K562 (cell line): ENCODE measurements around the gene TLR3. TPM values are rescaled to one million over a fixed set of nuclear protein-coding genes. Genes with fewer than 3 reads are reported as not detected.

Experiments used
- ATAC-seq: fragments of 200-7000 bp; cut with Tn5 transposase; 3 replicates; pipeline ENCODE4 v1.9.1; 2020; ENCODE audit warnings: moderate library complexity
- BruUV-seq: library from RNA; stranded (reverse); fragments of 400-500 nt; replicated peaks from 2 replicates; lab custom pipeline; 2021; lab: Mats Ljungman, UMichigan
- CTCF ChIA-PET: fragments of 300-600 bp; formaldehyde crosslinking; extraction: SDS; loops from one replicate; lab custom pipeline; 2021; ENCODE audit warnings: low intra/inter-chr PET ratio; lab: Yijun Ruan, JAX
- POLR2A ChIA-PET: fragments of 300-600, 350-650 bp; sonication (Branson Sonifier 250); formaldehyde crosslinking; extraction: SDS; loops from one replicate; lab custom pipeline; 2021; ENCODE audit warnings: antibody characterized with exemption, inconsistent platforms; lab: Yijun Ruan, JAX
- DNase-seq, 4 experiments: peaks; one replicate each; pipeline versions ENCODE4 v3.0.0 to v3.0.0-alpha.2; 2011 to 2018; ENCODE audit warnings: low spot score in 3 of 4, mixed read lengths in 3 of 4; ENCODE audit errors: extremely low read depth in 1 of 4
- FAIRE-seq: peaks from 2 replicates; lab custom pipeline; 2011; peaks lifted over from hg19 to GRCh38; lab: Jason Lieb, UNC
- H2AFZ ChIP-seq: 2 replicates; pipeline ENCODE4 v1.6.0; 2011; ENCODE audit warnings: low read depth, low read length, control low read depth, inconsistent platforms
- H3K27ac ChIP-seq: fragments of 200-600 bp; 3 replicates; pipeline ENCODE4 v1.8.0; 2011; ENCODE audit warnings: low read depth, mild to moderate bottlenecking, control low read depth, inconsistent platforms, low read length, moderate library complexity, mixed read lengths; ENCODE audit errors: extremely low read depth
- H3K27me3 ChIP-seq, 2 experiments: fragments of 300-600 bp in 1 of 2; 2 replicates in 1 of 2; 3 replicates in 1 of 2; pipeline versions ENCODE4 v1.6.0 to v1.8.0; 2011; ENCODE audit warnings: inconsistent platforms in 2 of 2, low read length in 2 of 2, mild to moderate bottlenecking in 1 of 2, mixed read lengths in 1 of 2, moderate library complexity in 1 of 2; ENCODE audit not compliant: control insufficient read depth in 2 of 2, insufficient read depth in 2 of 2
- H3K36me3 ChIP-seq: fragments of 300-600 bp; 3 replicates; pipeline ENCODE4 v1.8.0; 2011; ENCODE audit warnings: mild to moderate bottlenecking, low read length, inconsistent platforms; ENCODE audit not compliant: control insufficient read depth, insufficient read depth
- H3K4me1 ChIP-seq, 2 experiments: fragments of 200-600 bp in 1 of 2; replicated peaks in 1 of 2; 2 replicates in 1 of 2; 3 replicates in 1 of 2; pipeline versions ENCODE4 v1.5.1 to v1.8.0; 2011; ENCODE audit warnings: inconsistent platforms in 2 of 2, low read length in 2 of 2, mild to moderate bottlenecking in 1 of 2, mixed read lengths in 1 of 2, moderate library complexity in 1 of 2; ENCODE audit not compliant: control insufficient read depth in 2 of 2, insufficient read depth in 2 of 2
- H3K4me2 ChIP-seq: 2 replicates; pipeline ENCODE4 v1.6.1; 2011; ENCODE audit warnings: low read length, control low read depth, inconsistent platforms, mixed read lengths; ENCODE audit not compliant: insufficient read depth
- H3K4me3 ChIP-seq: fragments of 200-600 bp; sonication (generic), shearing (Covaris generic); 2 replicates; pipeline ENCODE4 v1.5.1; 2016; ENCODE audit warnings: control low read depth, inconsistent platforms
- H3K79me2 ChIP-seq: fragments of 200-600 bp; 3 replicates; pipeline ENCODE4 v1.8.0; 2011; ENCODE audit warnings: low read length, inconsistent platforms; ENCODE audit not compliant: control insufficient read depth, insufficient read depth
- H3K9ac ChIP-seq, 2 experiments: 2 replicates each; pipeline versions ENCODE4 v1.6.0 to v1.6.1; 2011; ENCODE audit warnings: low read depth in 2 of 2, low read length in 2 of 2, control low read depth in 1 of 2, inconsistent platforms in 1 of 2, mild to moderate bottlenecking in 1 of 2, mixed read lengths in 1 of 2; ENCODE audit not compliant: insufficient read depth in 1 of 2
- H3K9me1 ChIP-seq: one replicate; pipeline ENCODE4 v1.6.0; 2011; ENCODE audit warnings: inconsistent platforms, mild to moderate bottlenecking, low read length, moderate library complexity; ENCODE audit not compliant: control insufficient read depth, insufficient read depth
- H3K9me3 ChIP-seq: replicated peaks from 2 replicates; pipeline ENCODE4 v1.5.1; 2011; ENCODE audit warnings: low read depth, low read length, inconsistent platforms; ENCODE audit not compliant: control insufficient read depth, insufficient read depth
- H4K20me1 ChIP-seq: replicated peaks from 2 replicates; pipeline ENCODE4 v1.6.1; 2011; ENCODE audit warnings: low read length, inconsistent platforms, mixed read lengths; ENCODE audit not compliant: control insufficient read depth, insufficient read depth
- ATF4 ChIP-seq: fragments of 450-650 bp; formaldehyde crosslinking; IDR thresholded peaks from 2 replicates; pipeline ENCODE4 v1.4.0; 2022; ENCODE audit warnings: mild to moderate bottlenecking, moderate library complexity
- ELF1 ChIP-seq: fragments of 200-800 bp; sonication (Bioruptor generic); IDR thresholded peaks from 2 replicates; pipeline ENCODE4 v1.6.1; 2016; ENCODE audit warnings: missing genetic modification characterization, missing compliant biosample characterization
- MXI1 ChIP-seq: IDR thresholded peaks from 2 replicates; pipeline ENCODE4 v1.6.1; 2011; ENCODE audit warnings: low read depth, mild to moderate bottlenecking, improper control_type of control experiment, low read length
- POLR2H ChIP-seq: IDR thresholded peaks from 2 replicates; pipeline ENCODE4 v1.6.1; 2016; ENCODE audit warnings: missing genetic modification characterization, low read depth, mild to moderate bottlenecking, control low read depth, missing compliant biosample characterization, moderate library complexity
- POLR3A ChIP-seq: IDR thresholded peaks from 2 replicates; pipeline ENCODE4 v1.6.1; 2011; ENCODE audit warnings: borderline replicate concordance, mild to moderate bottlenecking, moderate library complexity; ENCODE audit not compliant: insufficient read length, insufficient read depth; ENCODE audit errors: extremely low read depth
- PRPF4 ChIP-seq: fragments of 200-400 bp; formaldehyde crosslinking; IDR thresholded peaks from one replicate; pipeline ENCODE4 v1.6.1; 2017; ENCODE audit warnings: low read length, low read depth, mild to moderate bottlenecking; ENCODE audit not compliant: insufficient read depth, poor library complexity, severe bottlenecking
- RAD51 ChIP-seq: fragments of 450-650 bp; IDR thresholded peaks from 2 replicates; pipeline ENCODE4 v1.7.1; 2016; ENCODE audit warnings: low read depth, mild to moderate bottlenecking, borderline replicate concordance
- ZFP91 ChIP-seq: sonication (generic); formaldehyde crosslinking; IDR thresholded peaks from 2 replicates; pipeline ENCODE4 v1.8.0; 2022; ENCODE audit warnings: mild to moderate bottlenecking, missing genetic modification reagents
- WGBS: fragments of 100-300 bp; shearing (Covaris generic); methylation state at CpG from one replicate; pipeline ENCODE4 v1.1.6; 2016; ENCODE audit warnings: low coverage, mixed read lengths; ENCODE audit not compliant: insufficient coverage; ENCODE audit errors: missing lambda C conversion rate; 5-methylcytosine and 5-hydroxymethylcytosine counted together
- in situ Hi-C: fragments of 300-500 bp; cut with MboI; formaldehyde crosslinking; loops from 4 replicates; pipeline ENCODE4 v1.15.0; 2018; ENCODE audit warnings: inconsistent platforms, mixed read lengths
- intact Hi-C: fragments of 100-400 bp; cut with micrococcal nuclease; formaldehyde crosslinking; loops from 2 replicates; pipeline ENCODE4 v1.14.2; 2022
- polyA plus RNA-seq, 8 experiments: library from polyadenylated mRNA; depleted of rRNA in 4 of 8; stranded (reverse) in 5 of 8; unstranded in 3 of 8; fragments of >200 nt; fragmentation: Nextera tagmentation in 2 of 8; fragmentation: Illumina TruSeq in 1 of 8; extraction: Ambion mirVana in 2 of 8; extraction: Trizol in 1 of 8; gene quantifications; 2 replicates each; pipeline versions ENCODE4 v1.2.1 to v1.2.3, GENCODE V29; 2011 to 2014; ENCODE audit warnings: inconsistent platforms in 1 of 8, missing spikeins in 1 of 8
- total RNA-seq, 7 experiments: library from RNA; depleted of rRNA in 6 of 7; stranded (reverse); fragments of >200 nt in 6 of 7; fragmentation: Illumina TruSeq in 2 of 7; extraction: Trizol in 2 of 7; gene quantifications; 2 replicates each; pipeline versions ENCODE4 v1.2.1 to v1.2.3, GENCODE V29; 2011 to 2021; ENCODE audit warnings: low replicate concordance in 1 of 7
- TF ChIP-seq, protein P1 (sequence below): fragments of 450-650 bp; IDR thresholded peaks from 2 replicates; pipeline ENCODE4 v1.6.1; 2016; ENCODE audit warnings: missing biosample characterization, missing genetic modification characterization
- TF ChIP-seq, protein P2 (sequence below): sonication (generic); formaldehyde crosslinking; IDR thresholded peaks from 2 replicates; pipeline ENCODE4 v1.8.0; 2023; ENCODE audit warnings: mild to moderate bottlenecking, missing genetic modification reagents

The TLR3 gene
- total and polyA plus RNA-seq, 9 of the 15 experiments (the other 6 are each of a cell fraction or from before 2014, with no cell fraction given), result 0.01 TPM; not detected in 8

DNA sequence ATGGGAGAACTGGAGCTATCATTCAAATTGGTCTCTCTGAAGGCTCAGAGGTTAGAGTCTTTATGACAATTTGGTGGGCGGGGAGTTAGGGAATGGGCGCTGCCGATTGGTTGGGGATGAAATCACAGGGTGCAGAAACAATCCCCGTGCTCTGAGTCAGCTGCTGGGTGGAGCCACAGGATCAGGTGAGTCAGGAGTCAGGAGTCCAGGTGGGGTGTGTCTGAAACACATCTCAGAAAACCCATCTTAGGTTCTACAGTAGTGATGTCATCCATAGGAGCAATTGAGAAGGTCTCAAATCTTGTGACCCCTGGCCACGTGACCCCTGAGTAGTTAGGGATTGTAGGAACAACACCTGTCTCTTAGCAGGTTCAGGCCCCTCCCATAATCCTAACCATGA is 41.6 kb upstream of the TLR3 start:
- Histone ChIP-seq H2AFZ (no peak overlapping the region), H4K20me1 (no peaks in the 10 kb centered on the region; the same call in 1 of the 2 replicates), H3K9me3 (no peaks in the 10 kb centered on the region), H3K79me2 (no peaks in the 10 kb centered on the region), H3K4me1 (no peaks in the 10 kb centered on the region), H3K27me3 (peaks cover 22 to 48% of the 10 kb centered on the region in 2 experiments; a peak in 4 of 5 replicates), H3K36me3 (no peaks in the 10 kb centered on the region), H3K4me3 (no peak overlapping the region), H3K27ac (no peak overlapping the region), H3K4me2 (no peak overlapping the region), H3K9ac (no peak overlapping the region), H3K9me1 (no peaks in the 10 kb centered on the region)
- ATAC-seq (no peak), FAIRE-seq (no peak), DNase-seq (no peak)
- in situ Hi-C loops (loop anchor here (10.0 to 25.0 kb wide), 2 partner anchors 373 to 990 kb away; no protein-coding TSS in a partner anchor), intact Hi-C loops (no loop called here)
- ChIA-PET CTCF (no interaction called here), POLR2A (no interaction called here)
- no TSS peak for BruUV-seq
- WGBS, result 0% methylated on average over 5 of the region's 5 CpGs
- TF ChIP-seq RAD51 (no peak), ZFP91 (CRISPR knock-in tag) (no peak), ELF1 (tag) (no peak), POLR3A (no peak), MXI1 (no peak), PRPF4 (no peak), ATF4 (CRISPR knock-in tag) (no peak), POLR2H (no peak)
- TF ChIP-seq, protein P1, sequence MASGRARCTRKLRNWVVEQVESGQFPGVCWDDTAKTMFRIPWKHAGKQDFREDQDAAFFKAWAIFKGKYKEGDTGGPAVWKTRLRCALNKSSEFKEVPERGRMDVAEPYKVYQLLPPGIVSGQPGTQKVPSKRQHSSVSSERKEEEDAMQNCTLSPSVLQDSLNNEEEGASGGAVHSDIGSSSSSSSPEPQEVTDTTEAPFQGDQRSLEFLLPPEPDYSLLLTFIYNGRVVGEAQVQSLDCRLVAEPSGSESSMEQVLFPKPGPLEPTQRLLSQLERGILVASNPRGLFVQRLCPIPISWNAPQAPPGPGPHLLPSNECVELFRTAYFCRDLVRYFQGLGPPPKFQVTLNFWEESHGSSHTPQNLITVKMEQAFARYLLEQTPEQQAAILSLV (tag), result no peak
- TF ChIP-seq, protein P2, sequence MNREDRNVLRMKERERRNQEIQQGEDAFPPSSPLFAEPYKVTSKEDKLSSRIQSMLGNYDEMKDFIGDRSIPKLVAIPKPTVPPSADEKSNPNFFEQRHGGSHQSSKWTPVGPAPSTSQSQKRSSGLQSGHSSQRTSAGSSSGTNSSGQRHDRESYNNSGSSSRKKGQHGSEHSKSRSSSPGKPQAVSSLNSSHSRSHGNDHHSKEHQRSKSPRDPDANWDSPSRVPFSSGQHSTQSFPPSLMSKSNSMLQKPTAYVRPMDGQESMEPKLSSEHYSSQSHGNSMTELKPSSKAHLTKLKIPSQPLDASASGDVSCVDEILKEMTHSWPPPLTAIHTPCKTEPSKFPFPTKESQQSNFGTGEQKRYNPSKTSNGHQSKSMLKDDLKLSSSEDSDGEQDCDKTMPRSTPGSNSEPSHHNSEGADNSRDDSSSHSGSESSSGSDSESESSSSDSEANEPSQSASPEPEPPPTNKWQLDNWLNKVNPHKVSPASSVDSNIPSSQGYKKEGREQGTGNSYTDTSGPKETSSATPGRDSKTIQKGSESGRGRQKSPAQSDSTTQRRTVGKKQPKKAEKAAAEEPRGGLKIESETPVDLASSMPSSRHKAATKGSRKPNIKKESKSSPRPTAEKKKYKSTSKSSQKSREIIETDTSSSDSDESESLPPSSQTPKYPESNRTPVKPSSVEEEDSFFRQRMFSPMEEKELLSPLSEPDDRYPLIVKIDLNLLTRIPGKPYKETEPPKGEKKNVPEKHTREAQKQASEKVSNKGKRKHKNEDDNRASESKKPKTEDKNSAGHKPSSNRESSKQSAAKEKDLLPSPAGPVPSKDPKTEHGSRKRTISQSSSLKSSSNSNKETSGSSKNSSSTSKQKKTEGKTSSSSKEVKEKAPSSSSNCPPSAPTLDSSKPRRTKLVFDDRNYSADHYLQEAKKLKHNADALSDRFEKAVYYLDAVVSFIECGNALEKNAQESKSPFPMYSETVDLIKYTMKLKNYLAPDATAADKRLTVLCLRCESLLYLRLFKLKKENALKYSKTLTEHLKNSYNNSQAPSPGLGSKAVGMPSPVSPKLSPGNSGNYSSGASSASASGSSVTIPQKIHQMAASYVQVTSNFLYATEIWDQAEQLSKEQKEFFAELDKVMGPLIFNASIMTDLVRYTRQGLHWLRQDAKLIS (CRISPR knock-in tag), result no peak
